Measurements from ENCODE around the gene VDAC1. TPM values are rescaled to one million over a fixed set of nuclear protein-coding genes. Genes with fewer than 3 reads are reported as not detected.

VDAC1 gene
- total RNA-seq, 1 donor from 2014 or later = 132 TPM

DNA sequence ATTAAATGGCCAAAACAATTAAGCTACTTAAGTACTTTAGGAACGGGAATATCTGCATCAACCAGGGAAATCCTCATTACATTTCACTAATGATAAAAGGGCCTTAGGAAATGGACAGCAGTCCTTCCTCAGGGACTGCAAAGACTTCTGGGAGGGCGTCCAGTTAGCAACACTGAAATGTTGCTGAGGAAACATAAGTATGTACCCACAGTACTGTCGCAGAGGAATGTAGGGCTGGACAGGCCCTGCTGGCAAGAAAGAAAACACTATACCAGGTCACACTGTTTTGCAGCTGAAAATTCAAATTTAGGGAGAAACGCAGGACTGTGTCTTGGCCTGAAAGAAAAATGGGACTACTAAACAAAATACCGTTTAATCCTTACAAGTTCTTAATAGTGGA is 37.7 kb downstream of the VDAC1 start:
- peaks cover 9% of the 10 kb centered on the region for H3K9me3 Mint-ChIP-seq (ENCODE audit: unreplicated experiment)
- H3K27me3 Mint-ChIP-seq (ENCODE audit: unreplicated experiment) = peaks cover 10% of the 10 kb centered on the region
- H3K36me3 Mint-ChIP-seq (ENCODE audit: unreplicated experiment) = no peaks in the 10 kb centered on the region
- H3K4me1 Mint-ChIP-seq (ENCODE audit: low read depth, unreplicated experiment) = peaks cover 23% of the 10 kb centered on the region
- peak overlapping the region; percentile 98 for H3K4me3 Mint-ChIP-seq (ENCODE audit: unreplicated experiment)
- TF ChIP-seq, protein P1, sequence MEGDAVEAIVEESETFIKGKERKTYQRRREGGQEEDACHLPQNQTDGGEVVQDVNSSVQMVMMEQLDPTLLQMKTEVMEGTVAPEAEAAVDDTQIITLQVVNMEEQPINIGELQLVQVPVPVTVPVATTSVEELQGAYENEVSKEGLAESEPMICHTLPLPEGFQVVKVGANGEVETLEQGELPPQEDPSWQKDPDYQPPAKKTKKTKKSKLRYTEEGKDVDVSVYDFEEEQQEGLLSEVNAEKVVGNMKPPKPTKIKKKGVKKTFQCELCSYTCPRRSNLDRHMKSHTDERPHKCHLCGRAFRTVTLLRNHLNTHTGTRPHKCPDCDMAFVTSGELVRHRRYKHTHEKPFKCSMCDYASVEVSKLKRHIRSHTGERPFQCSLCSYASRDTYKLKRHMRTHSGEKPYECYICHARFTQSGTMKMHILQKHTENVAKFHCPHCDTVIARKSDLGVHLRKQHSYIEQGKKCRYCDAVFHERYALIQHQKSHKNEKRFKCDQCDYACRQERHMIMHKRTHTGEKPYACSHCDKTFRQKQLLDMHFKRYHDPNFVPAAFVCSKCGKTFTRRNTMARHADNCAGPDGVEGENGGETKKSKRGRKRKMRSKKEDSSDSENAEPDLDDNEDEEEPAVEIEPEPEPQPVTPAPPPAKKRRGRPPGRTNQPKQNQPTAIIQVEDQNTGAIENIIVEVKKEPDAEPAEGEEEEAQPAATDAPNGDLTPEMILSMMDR (IDR thresholded peaks at IDR 0.05; ENCODE audit: partially characterized antibody, unreplicated experiment) = no peak
- DNase-seq = no peak
- H3K27ac Mint-ChIP-seq (ENCODE audit: unreplicated experiment) = peak overlapping the region; percentile 2

DNA sequence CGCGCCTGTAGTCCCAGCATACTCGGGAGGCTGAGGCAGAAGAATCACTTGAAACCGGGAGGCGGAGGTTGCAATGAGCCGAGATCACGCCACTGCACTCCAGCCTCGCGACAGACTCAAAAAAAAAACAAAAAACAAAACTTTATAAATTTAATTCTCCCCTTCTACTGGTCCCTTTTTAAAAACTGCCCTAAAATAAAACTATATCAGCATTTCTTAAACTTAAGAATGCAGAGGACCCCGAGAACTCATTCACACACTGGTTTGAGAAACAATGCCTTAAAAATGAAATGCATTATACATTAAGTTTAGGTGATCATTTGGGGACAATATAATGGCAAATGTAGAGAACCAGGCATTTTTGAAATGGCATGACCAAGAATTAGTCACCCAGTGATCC is 38.7 kb downstream of the VDAC1 start:
- DNase-seq = no peak
- TF ChIP-seq, protein P1 (IDR thresholded peaks at IDR 0.05; ENCODE audit: partially characterized antibody, unreplicated experiment) = no peak
- no peak overlapping the region for H3K27ac Mint-ChIP-seq (ENCODE audit: unreplicated experiment)
- no peak overlapping the region for H3K4me3 Mint-ChIP-seq (ENCODE audit: unreplicated experiment)
- peaks cover 23% of the 10 kb centered on the region for H3K4me1 Mint-ChIP-seq (ENCODE audit: low read depth, unreplicated experiment)
- H3K27me3 Mint-ChIP-seq (ENCODE audit: unreplicated experiment) = peaks cover 10% of the 10 kb centered on the region
- peaks cover 9% of the 10 kb centered on the region for H3K9me3 Mint-ChIP-seq (ENCODE audit: unreplicated experiment)
- no peaks in the 10 kb centered on the region for H3K36me3 Mint-ChIP-seq (ENCODE audit: unreplicated experiment)

DNA sequence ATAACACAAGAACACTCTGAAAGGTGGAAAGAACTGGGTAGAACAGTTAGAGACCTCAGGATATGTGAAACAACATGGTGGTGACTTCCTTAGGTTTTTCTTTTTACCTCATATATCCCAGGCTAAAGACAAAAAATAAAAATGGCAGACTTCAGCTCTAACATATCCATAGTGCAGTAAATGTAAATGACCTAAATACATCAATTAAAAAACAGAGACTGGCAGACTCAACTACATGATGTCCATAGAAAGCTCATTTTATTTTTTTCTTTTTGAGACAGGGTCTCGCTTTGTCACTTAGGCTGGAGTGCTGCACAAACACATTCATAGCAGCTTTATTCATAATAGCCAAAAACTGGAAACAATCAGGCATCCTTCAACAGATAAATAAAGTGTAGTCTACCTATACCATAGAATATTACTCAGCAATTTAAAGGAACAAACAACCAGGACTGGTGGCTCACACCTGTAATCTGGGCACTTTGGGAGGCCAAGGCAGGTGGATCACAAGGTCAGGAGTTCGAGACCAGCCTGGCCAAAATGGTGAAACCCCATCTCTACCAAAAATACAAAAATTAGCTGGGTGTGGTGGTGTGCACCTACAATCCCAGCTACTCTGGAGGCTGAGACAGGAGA is 41.2 kb downstream of the VDAC1 start:
- Mint-ChIP-seq H3K4me3 (ENCODE audit: unreplicated experiment) (no peak overlapping the region), H3K27me3 (ENCODE audit: unreplicated experiment) (peaks cover 10% of the 10 kb centered on the region), H3K27ac (ENCODE audit: unreplicated experiment) (no peak overlapping the region), H3K9me3 (ENCODE audit: unreplicated experiment) (peaks cover 6% of the 10 kb centered on the region), H3K4me1 (ENCODE audit: low read depth, unreplicated experiment) (peaks cover 19% of the 10 kb centered on the region), H3K36me3 (ENCODE audit: unreplicated experiment) (no peaks in the 10 kb centered on the region)
- no peak for DNase-seq
- TF ChIP-seq, protein P1 (IDR thresholded peaks at IDR 0.05; ENCODE audit: partially characterized antibody, unreplicated experiment) = no peak

DNA sequence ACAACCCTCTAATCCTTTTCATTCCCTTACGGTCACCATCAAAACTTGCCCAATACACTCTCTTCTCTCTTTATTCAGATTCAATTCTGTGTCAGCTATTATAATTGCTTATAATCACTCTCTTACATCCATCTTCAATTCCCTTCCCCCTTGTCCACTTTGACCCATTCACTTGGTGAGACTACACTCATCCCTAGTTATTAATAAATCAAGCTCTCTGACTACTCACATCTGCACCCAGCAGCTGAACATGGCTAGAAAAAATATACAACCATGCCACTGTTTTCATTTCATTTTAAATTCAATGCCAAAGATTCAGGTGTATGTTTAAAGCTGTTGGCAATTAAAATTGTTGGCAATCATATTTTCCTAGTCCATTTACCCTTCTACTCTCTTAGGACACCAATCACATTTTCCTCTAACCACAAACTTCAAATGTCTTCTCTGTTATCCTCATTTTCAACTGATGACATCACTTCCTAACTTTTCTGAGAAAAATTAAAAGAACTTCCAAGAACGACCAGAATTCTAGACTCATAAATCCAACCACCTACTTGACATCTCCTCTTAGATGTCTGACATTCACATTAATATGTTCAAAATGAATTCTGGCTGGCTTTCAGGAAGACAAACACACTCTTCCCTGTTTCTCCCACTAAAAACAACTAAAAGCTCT is 41.8 kb downstream of the VDAC1 start:
- Mint-ChIP-seq H3K27me3 (ENCODE audit: unreplicated experiment) (peaks cover 7% of the 10 kb centered on the region), H3K9me3 (ENCODE audit: unreplicated experiment) (peaks cover 4% of the 10 kb centered on the region), H3K4me3 (ENCODE audit: unreplicated experiment) (no peak overlapping the region), H3K36me3 (ENCODE audit: unreplicated experiment) (no peaks in the 10 kb centered on the region), H3K27ac (ENCODE audit: unreplicated experiment) (no peak overlapping the region), H3K4me1 (ENCODE audit: low read depth, unreplicated experiment) (peaks cover 19% of the 10 kb centered on the region)
- DNase-seq = no peak
- TF ChIP-seq, protein P1 (IDR thresholded peaks at IDR 0.05; ENCODE audit: partially characterized antibody, unreplicated experiment) = no peak

DNA sequence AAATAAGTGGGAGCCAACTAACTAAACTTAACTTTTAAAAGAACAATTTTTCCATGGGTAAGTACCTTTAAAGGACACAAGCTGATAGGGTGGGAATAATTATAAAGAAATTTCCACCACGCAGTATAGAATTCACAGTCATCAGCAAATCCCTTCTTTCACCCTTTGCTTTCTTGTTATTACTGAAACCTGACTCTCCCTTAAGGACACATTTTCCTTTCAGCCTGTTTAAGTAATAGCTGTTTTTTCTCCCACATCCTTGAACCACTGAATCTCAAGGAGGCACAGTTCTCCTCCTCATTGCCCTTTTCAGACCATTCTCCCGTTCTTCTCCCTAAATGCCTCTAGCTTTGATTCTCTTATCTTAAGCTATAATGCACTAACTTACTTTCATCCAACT is 42.6 kb downstream of the VDAC1 start:
- Mint-ChIP-seq H3K27me3 (ENCODE audit: unreplicated experiment) (peaks cover 3% of the 10 kb centered on the region), H3K4me3 (ENCODE audit: unreplicated experiment) (no peak overlapping the region), H3K4me1 (ENCODE audit: low read depth, unreplicated experiment) (peaks cover 15% of the 10 kb centered on the region), H3K9me3 (ENCODE audit: unreplicated experiment) (no peaks in the 10 kb centered on the region), H3K36me3 (ENCODE audit: unreplicated experiment) (no peaks in the 10 kb centered on the region), H3K27ac (ENCODE audit: unreplicated experiment) (no peak overlapping the region)
- DNase-seq = no peak
- TF ChIP-seq, protein P1 (IDR thresholded peaks at IDR 0.05; ENCODE audit: partially characterized antibody, unreplicated experiment) = no peak
